DND-41 (cell line): Measurements from ENCODE around the gene S100A14.
"Not testable (repeated sequence)": the region's sequence is repeated elsewhere in the genome, so short reads cannot be mapped to it uniquely, and the experiment has no call there.

Experiments used
- ATAC-seq: fragments of 200-7000 bp; cut with Tn5 transposase; 3 replicates; pipeline ENCODE4 v1.9.1; 2021; ENCODE audit warnings: low read depth; ENCODE audit not compliant: insufficient read depth
- DNase-seq: peaks from one replicate; pipeline ENCODE4 v3.0.0-alpha.2; 2020
- H2AFZ ChIP-seq: 2 replicates; pipeline ENCODE4 v1.6.0; 2012; ENCODE audit warnings: low read depth, low read length
- H3K27ac ChIP-seq: 2 replicates; pipeline ENCODE4 v1.5.1; 2012; ENCODE audit warnings: low read length, inconsistent platforms
- H3K27me3 ChIP-seq: fragments of 200-600 bp; sonication (generic); 2 replicates; pipeline ENCODE4 v1.6.0; 2012; ENCODE audit warnings: low read length, mild to moderate bottlenecking, inconsistent platforms; ENCODE audit not compliant: insufficient read depth, poor library complexity
- H3K36me3 ChIP-seq: 2 replicates; pipeline ENCODE4 v1.5.1; 2012; ENCODE audit warnings: low read length, inconsistent platforms; ENCODE audit not compliant: insufficient read depth
- H3K4me1 ChIP-seq: 2 replicates; pipeline ENCODE4 v1.5.1; 2012; ENCODE audit warnings: mild to moderate bottlenecking, low read length; ENCODE audit not compliant: insufficient read depth
- H3K4me2 ChIP-seq: 2 replicates; pipeline ENCODE4 v1.6.0; 2012; ENCODE audit warnings: mild to moderate bottlenecking, moderate library complexity, low read length, inconsistent platforms; ENCODE audit not compliant: insufficient read depth
- H3K4me3 ChIP-seq, 2 experiments: fragments of 200-600 bp in 1 of 2; shearing (Covaris generic) in 1 of 2; 2 replicates each; pipeline ENCODE4 v1.5.1; 2012 to 2016; ENCODE audit warnings: inconsistent platforms in 2 of 2, low read length in 2 of 2, mild to moderate bottlenecking in 2 of 2, low read depth in 1 of 2, moderate library complexity in 1 of 2
- H3K79me2 ChIP-seq: 2 replicates; pipeline ENCODE4 v1.6.0; 2012; ENCODE audit warnings: low read length, inconsistent platforms; ENCODE audit not compliant: insufficient read depth
- H3K9ac ChIP-seq: 2 replicates; pipeline ENCODE4 v1.6.0; 2012; ENCODE audit warnings: low read depth, mild to moderate bottlenecking, inconsistent platforms, low read length, moderate library complexity
- H3K9me3 ChIP-seq: 2 replicates; pipeline ENCODE4 v1.5.1; 2012; ENCODE audit warnings: low read length, moderate library complexity, mild to moderate bottlenecking, inconsistent platforms; ENCODE audit not compliant: insufficient read depth, severe bottlenecking
- H4K20me1 ChIP-seq: 2 replicates; pipeline ENCODE4 v1.6.0; 2012; ENCODE audit warnings: low read length; ENCODE audit not compliant: insufficient read depth
- CTCF ChIP-seq: IDR thresholded peaks from 2 replicates; pipeline ENCODE4 v1.5.1; 2012; ENCODE audit warnings: borderline replicate concordance, low read length, moderate library complexity, mild to moderate bottlenecking; ENCODE audit not compliant: poor library complexity, severe bottlenecking; ENCODE audit errors: extremely low read depth
- EZH2 ChIP-seq: IDR thresholded peaks from 3 replicates; pipeline ENCODE4 v1.6.1; 2012; ENCODE audit warnings: borderline replicate concordance, low read depth, mild to moderate bottlenecking, moderate library complexity, low read length, inconsistent platforms; ENCODE audit not compliant: severe bottlenecking

S100A14 gene

GRCh38 chr1:153582836-153583235 is 33.3 kb downstream of the S100A14 start:
- H3K9me3 ChIP-seq, H4K20me1 ChIP-seq, DNase-seq, H2AFZ ChIP-seq, H3K27me3 ChIP-seq, H3K4me2 ChIP-seq, ATAC-seq, H3K36me3 ChIP-seq, H3K4me3 ChIP-seq, H3K9ac ChIP-seq, H3K79me2 ChIP-seq, H3K27ac ChIP-seq, H3K4me1 ChIP-seq: not testable (repeated sequence)

GRCh38 chr1:153578936-153579335 is 37.2 kb downstream of the S100A14 start:
- TF ChIP-seq EZH2 (no peak), CTCF (no peak)
- ATAC-seq = no peak
- H3K4me1 ChIP-seq = no peaks in the 10 kb centered on the region
- no peak overlapping the region for H3K4me3 ChIP-seq
- H3K27ac ChIP-seq = no peak overlapping the region
- DNase-seq = no peak
- no peaks in the 10 kb centered on the region for H3K36me3 ChIP-seq
- H4K20me1 ChIP-seq = no peaks in the 10 kb centered on the region
- H2AFZ ChIP-seq = no peak overlapping the region
- no peak overlapping the region for H3K9ac ChIP-seq
- H3K4me2 ChIP-seq = no peak overlapping the region
- no peaks in the 10 kb centered on the region for H3K79me2 ChIP-seq
- no peaks in the 10 kb centered on the region for H3K27me3 ChIP-seq
- H3K9me3 ChIP-seq = no peaks in the 10 kb centered on the region

GRCh38 chr1:153578490-153578889 is 37.6 kb downstream of the S100A14 start:
- H3K36me3 ChIP-seq = no peaks in the 10 kb centered on the region
- TF ChIP-seq EZH2 (no peak), CTCF (no peak)
- H4K20me1 ChIP-seq = no peaks in the 10 kb centered on the region
- H3K79me2 ChIP-seq = no peaks in the 10 kb centered on the region
- DNase-seq (no peak), ATAC-seq (no peak)
- no peaks in the 10 kb centered on the region for H3K4me1 ChIP-seq
- H3K27ac ChIP-seq = no peak overlapping the region
- H3K4me3 ChIP-seq = no peak overlapping the region
- no peak overlapping the region for H2AFZ ChIP-seq
- no peaks in the 10 kb centered on the region for H3K27me3 ChIP-seq
- no peak overlapping the region for H3K9ac ChIP-seq
- no peaks in the 10 kb centered on the region for H3K9me3 ChIP-seq
- no peak overlapping the region for H3K4me2 ChIP-seq

GRCh38 chr1:153577624-153578051 is 38.5 kb downstream of the S100A14 start:
- no peak overlapping the region for H3K9ac ChIP-seq
- H3K79me2 ChIP-seq = no peaks in the 10 kb centered on the region
- H3K4me2 ChIP-seq = no peak overlapping the region
- H3K27me3 ChIP-seq = no peaks in the 10 kb centered on the region
- TF ChIP-seq CTCF (no peak), EZH2 (no peak)
- no peaks in the 10 kb centered on the region for H3K4me1 ChIP-seq
- no peak overlapping the region for H3K4me3 ChIP-seq
- no peak overlapping the region for H2AFZ ChIP-seq
- no peaks in the 10 kb centered on the region for H3K9me3 ChIP-seq
- no peaks in the 10 kb centered on the region for H3K36me3 ChIP-seq
- H3K27ac ChIP-seq = no peak overlapping the region
- no peaks in the 10 kb centered on the region for H4K20me1 ChIP-seq
- ATAC-seq = no peak
- no peak for DNase-seq
